ENCODE measurements around the gene CAPN5.
"Not testable (repeated sequence)": the region's sequence is repeated elsewhere in the genome, so short reads cannot be mapped to it uniquely, and the experiment has no call there.

The CAPN5 gene

DNA sequence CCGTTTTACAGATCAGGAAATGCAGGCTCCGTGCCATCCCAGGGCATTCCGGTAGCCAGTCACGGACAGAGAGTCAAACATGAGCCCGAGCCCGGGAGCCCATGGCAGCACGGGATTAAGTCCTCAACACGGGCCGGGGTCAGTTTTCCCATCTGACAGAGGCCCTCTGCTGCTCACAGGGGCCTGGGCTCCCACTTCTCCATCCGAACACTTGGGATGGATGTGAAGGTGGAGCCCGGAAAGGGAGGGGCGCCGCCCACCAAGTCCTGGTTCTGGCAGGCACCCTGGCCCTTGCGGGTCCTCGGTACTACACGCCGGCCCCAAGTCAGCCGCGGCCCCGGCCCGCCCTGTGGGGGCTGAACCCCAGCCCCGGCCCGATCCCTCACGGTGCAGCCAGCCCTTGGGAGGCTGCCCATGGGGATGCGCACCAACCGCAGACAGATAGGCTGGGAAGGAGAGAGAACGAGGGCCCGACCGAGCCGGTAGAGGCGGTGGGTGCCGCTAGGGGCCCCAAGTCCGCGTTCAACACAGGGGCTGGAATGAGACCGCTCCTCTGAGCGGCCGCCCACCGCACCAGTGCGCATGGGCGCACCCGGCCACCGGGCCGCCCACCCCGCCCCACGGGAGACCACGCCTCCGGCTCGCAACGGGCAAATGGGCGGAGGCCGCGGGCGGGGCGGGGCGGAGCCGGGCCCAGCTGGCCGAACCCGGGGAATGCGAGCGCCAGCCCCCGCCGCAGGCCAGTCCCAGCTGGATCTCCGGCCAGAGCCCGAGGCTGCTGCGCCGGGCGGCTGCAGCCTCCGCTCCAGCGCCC, at the start of gene CAPN5:
TSS of gene CAPN5 (plus strand) at position 743 of the 814 bp plus-strand sequence. CDS start 17,916 bp downstream, outside the sequence.
- peaks cover 7% of the 10 kb centered on the region for H3K4me1 ChIP-seq (ENCODE audit: insufficient read depth, low read length, severe bottlenecking)
- H3K9me3 ChIP-seq (ENCODE audit: low read length) = no peaks in the 10 kb centered on the region
- H3K27me3 ChIP-seq (ENCODE audit: insufficient read depth, low read length) = peaks cover 3% of the 10 kb centered on the region; the same call in 1 of the 2 replicates
- H3K4me2 ChIP-seq (ENCODE audit: low read length) = peak within 1 kb of the TSS; percentile 87
- peak within 1 kb of the TSS; percentile 63 for H3K9ac ChIP-seq (ENCODE audit: low read length)
- H2AFZ ChIP-seq (ENCODE audit: low read length) = 0 out of 2 replicates have a peak within 1 kb of the TSS, but pooled peaks have one; percentile 43
- no peaks in the 10 kb centered on the region for H3F3A ChIP-seq (ENCODE audit: insufficient read depth, low read length)
- H3K27ac ChIP-seq (ENCODE audit: low read depth, low read length, poor library complexity, severe bottlenecking) = no peak within 1 kb of the TSS
- no peaks in the 10 kb centered on the region; the same call in 1 of the 2 replicates for H3K36me3 ChIP-seq (ENCODE audit: insufficient read depth, low read length)
- no peak for TF ChIP-seq EZH2 (IDR thresholded peaks at IDR 0.05; ENCODE audit: borderline replicate concordance, low read length)
- TF ChIP-seq, protein P1, sequence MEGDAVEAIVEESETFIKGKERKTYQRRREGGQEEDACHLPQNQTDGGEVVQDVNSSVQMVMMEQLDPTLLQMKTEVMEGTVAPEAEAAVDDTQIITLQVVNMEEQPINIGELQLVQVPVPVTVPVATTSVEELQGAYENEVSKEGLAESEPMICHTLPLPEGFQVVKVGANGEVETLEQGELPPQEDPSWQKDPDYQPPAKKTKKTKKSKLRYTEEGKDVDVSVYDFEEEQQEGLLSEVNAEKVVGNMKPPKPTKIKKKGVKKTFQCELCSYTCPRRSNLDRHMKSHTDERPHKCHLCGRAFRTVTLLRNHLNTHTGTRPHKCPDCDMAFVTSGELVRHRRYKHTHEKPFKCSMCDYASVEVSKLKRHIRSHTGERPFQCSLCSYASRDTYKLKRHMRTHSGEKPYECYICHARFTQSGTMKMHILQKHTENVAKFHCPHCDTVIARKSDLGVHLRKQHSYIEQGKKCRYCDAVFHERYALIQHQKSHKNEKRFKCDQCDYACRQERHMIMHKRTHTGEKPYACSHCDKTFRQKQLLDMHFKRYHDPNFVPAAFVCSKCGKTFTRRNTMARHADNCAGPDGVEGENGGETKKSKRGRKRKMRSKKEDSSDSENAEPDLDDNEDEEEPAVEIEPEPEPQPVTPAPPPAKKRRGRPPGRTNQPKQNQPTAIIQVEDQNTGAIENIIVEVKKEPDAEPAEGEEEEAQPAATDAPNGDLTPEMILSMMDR (IDR thresholded peaks at IDR 0.05; ENCODE audit: low read length) = peak; percentile 36
- peak within 1 kb of the TSS; percentile 63 for H3K4me3 ChIP-seq (ENCODE audit: low read depth, low read length, poor library complexity, severe bottlenecking)
- no peaks in the 10 kb centered on the region for H3K9me2 ChIP-seq (ENCODE audit: low read depth, low read length)
- H4K20me1 ChIP-seq (ENCODE audit: insufficient read depth, low read length) = no peaks in the 10 kb centered on the region
- no peaks in the 10 kb centered on the region for H3K79me2 ChIP-seq (ENCODE audit: insufficient read depth, low read length)

DNA sequence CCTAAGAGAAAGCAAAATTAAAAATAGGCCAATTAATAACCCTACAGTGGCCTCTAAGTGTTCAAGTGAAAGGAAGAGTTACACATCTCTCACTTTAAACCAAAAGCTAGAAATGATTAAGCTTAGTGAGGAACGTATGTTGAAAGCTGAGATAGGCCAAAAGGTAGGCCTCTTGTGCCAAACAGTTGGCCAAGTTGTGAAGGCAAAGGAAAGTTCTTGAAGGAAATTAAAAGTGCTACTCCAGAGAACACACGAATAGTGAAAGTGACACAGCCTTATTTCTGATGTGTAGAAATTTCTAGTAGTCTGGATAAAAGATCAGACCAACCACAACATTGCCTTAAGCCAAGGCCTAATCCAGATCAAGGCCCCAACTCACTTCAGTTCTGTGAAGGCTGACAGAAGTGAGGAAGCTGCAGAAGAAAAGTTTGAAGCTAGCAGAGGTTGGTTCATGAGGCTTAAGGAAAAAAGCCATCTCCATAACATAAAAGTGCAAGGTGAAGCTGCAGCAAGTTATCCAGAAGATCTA, 48.3 kb upstream of the CAPN5 start:
- not testable (repeated sequence) for H3K4me3 ChIP-seq (ENCODE audit: low read depth, low read length, poor library complexity, severe bottlenecking); H3K27me3 ChIP-seq (ENCODE audit: insufficient read depth, low read length); H3K79me2 ChIP-seq (ENCODE audit: insufficient read depth, low read length); H3K9me2 ChIP-seq (ENCODE audit: low read depth, low read length); H3K4me2 ChIP-seq (ENCODE audit: low read length); H3K4me1 ChIP-seq (ENCODE audit: insufficient read depth, low read length, severe bottlenecking); H4K20me1 ChIP-seq (ENCODE audit: insufficient read depth, low read length); H2AFZ ChIP-seq (ENCODE audit: low read length); H3K9ac ChIP-seq (ENCODE audit: low read length); H3K36me3 ChIP-seq (ENCODE audit: insufficient read depth, low read length); H3F3A ChIP-seq (ENCODE audit: insufficient read depth, low read length); H3K9me3 ChIP-seq (ENCODE audit: low read length); H3K27ac ChIP-seq (ENCODE audit: low read depth, low read length, poor library complexity, severe bottlenecking)

DNA sequence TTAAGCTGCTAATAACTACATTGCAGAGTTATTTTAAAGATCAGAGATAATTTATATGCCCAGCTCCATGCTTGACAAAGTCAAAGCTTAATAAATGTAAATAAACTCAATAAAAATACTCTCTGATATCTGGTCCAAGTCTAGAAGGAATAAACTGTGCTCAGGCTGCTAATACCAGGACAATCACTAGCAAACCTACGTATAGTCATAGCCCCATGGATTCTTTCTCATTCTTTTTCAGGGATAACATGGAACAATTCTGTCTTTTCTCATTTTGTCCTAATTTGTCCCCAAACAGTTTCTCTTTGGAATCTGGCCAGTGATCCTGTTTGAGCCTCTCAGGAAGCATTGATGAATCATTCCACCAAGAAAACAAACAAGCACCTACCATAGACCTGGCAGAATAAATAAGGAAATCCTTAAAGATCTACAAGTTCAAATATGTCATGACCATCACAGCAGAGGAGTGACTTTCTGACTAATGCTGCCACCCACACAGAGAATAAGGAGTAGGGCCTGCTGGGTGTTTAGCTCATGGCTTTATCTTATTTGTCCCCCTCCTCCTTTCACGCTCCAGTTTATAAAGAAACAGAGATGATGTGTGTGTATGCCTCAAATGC, 46.7 kb upstream of the CAPN5 start:
- no peaks in the 10 kb centered on the region for H3K9me3 ChIP-seq (ENCODE audit: low read length)
- no peak for TF ChIP-seq EZH2 (IDR thresholded peaks at IDR 0.05; ENCODE audit: borderline replicate concordance, low read length)
- TF ChIP-seq, protein P1 (IDR thresholded peaks at IDR 0.05; ENCODE audit: low read length) = no peak
- H3K4me2 ChIP-seq (ENCODE audit: low read length) = no peak overlapping the region
- H2AFZ ChIP-seq (ENCODE audit: low read length) = no peak overlapping the region
- H3K27ac ChIP-seq (ENCODE audit: low read depth, low read length, poor library complexity, severe bottlenecking) = no peak overlapping the region
- H3K4me1 ChIP-seq (ENCODE audit: insufficient read depth, low read length, severe bottlenecking) = no peaks in the 10 kb centered on the region
- H3K9me2 ChIP-seq (ENCODE audit: low read depth, low read length) = no peaks in the 10 kb centered on the region
- H3K36me3 ChIP-seq (ENCODE audit: insufficient read depth, low read length) = no peaks in the 10 kb centered on the region
- H3K9ac ChIP-seq (ENCODE audit: low read length) = no peak overlapping the region
- H3K4me3 ChIP-seq (ENCODE audit: low read depth, low read length, poor library complexity, severe bottlenecking) = no peak overlapping the region
- H3K27me3 ChIP-seq (ENCODE audit: insufficient read depth, low read length) = no peaks in the 10 kb centered on the region
- H4K20me1 ChIP-seq (ENCODE audit: insufficient read depth, low read length) = no peaks in the 10 kb centered on the region
- H3K79me2 ChIP-seq (ENCODE audit: insufficient read depth, low read length) = no peaks in the 10 kb centered on the region
- no peaks in the 10 kb centered on the region for H3F3A ChIP-seq (ENCODE audit: insufficient read depth, low read length)
